Measurements from ENCODE around the gene TPRKB.
"Not testable (repeated sequence)": the region's sequence is repeated elsewhere in the genome, so short reads cannot be mapped to it uniquely, and the experiment has no call there.

The TPRKB gene

GRCh38 chr2:73736378-73736777 lies 767 bp downstream of the TPRKB start:
- peak in 1 of 2 experiments; percentile 54 for DNase-seq

- DNase-seq, result no peak
Observed at GRCh38 chr2:73730810-73731209, 6.3 kb downstream of the TPRKB start.

DNA sequence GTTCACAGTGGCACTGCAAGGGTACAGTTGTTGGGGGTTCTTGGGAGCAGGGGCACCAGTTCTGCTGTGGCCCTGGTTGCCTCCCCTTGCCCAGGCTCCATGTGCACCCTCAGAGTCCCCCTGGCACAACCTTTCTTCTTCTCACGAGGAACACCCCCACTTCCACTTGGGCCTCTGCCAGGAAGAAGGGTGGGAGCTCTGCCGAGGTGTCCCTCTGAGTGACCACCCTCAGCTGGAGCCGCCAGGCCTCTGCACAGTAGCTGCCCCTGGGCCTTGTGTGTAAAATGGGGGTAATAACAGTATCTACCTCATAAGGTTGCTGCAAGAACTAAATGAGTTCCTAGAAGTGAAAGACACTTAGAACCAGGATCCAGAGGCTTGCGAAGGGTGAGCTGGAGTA lies 8.4 kb downstream of the TPRKB start:
- no peak for DNase-seq

- DNase-seq, result no peak
Observed at GRCh38 chr2:73728043-73728442, 9.1 kb downstream of the TPRKB start.

DNA sequence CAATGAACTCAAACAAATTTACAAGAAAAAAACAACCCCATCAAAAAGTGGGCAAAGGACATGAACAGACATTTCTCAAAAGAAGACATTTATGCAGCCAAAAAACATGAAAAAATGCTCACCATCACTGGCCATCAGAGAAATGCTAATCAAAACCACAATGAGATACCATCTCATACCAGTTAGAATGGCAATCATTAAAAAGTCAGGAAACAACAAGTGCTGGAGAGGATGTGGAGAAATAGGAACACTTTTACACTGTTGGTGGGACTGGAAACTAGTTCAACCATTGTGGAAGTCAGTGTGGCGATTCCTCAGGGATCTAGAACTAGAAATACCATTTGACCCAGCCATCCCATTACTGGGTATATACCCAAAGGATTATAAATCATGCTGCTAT lies 10.5 kb downstream of the TPRKB start:
- DNase-seq, result not testable (repeated sequence)

- DNase-seq, result no peak
Observed at GRCh38 chr2:73718851-73719621, 18.1 kb downstream of the TPRKB start.

- DNase-seq, result no peak
Observed at GRCh38 chr2:73718421-73718820, 18.7 kb downstream of the TPRKB start.

DNA sequence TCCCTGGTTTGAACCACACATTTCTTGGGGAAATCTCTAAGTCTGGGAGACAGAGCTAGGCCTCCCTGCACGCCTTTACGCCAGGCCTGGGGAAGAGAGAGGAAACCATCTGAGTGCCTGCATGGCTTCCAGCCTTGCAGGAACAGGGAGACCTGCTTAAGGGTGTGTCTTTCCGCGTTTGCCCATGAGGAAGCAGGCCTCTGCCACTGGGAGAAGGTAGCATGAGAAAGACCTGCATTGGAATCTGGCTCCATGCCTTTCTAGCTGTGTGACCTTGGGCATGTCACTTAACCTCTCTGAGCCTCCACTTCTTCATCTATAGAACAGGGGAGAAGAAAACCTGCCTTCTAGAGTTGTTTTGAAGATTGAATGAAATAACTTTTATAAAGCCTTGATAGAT lies 19.4 kb downstream of the TPRKB start:
- not testable (repeated sequence) for DNase-seq

GRCh38 chr2:73717251-73717606 lies 19.9 kb downstream of the TPRKB start:
- DNase-seq, result no peak

GRCh38 chr2:73716543-73717250 lies 20.4 kb downstream of the TPRKB start:
- DNase-seq, result no peak

DNA sequence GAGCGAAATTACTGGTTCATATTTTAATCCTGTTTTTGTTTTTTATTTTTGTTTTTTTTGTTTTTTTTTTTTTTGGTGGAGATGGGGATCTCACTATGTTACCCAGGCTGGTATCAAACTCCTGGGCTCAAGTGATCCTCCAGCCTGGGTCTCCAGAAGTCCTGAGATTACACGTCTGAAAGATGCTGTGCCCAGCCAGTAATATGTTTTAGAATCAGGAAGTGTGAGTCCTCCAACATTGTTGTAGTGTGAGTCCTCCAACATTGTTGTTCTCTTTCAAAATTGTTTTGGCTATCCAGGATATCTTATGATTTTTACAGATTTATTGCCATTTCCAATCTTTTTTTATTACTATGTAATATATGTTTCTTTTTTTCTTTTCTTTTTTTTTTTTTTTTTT lies 23.1 kb downstream of the TPRKB start:
- no peak for DNase-seq

GRCh38 chr2:73708527-73708926 lies 28.6 kb downstream of the TPRKB start:
- no peak for DNase-seq

- DNase-seq, result no peak
Observed at GRCh38 chr2:73707636-73708035, 29.5 kb downstream of the TPRKB start.

DNA sequence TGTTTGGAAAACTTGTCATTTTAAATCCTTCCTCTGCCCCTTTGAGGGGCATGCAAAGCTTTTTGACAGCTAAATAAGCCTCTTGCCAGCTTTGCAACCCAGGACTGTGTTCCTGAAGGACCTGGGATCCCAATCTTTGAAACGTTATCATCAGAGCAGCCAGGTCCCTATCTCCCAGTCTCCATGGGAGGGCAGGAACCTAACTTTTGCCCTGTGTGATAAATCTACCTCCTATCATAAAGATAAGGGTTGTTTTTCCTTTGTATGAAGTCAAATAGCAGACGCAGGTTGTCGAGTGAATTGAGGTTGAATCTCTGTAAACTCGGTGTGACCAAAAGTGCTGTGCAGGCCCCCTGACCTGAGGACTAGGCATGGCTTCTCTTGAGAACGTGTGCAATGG lies 30.1 kb downstream of the TPRKB start:
- no peak for DNase-seq

GRCh38 chr2:73705091-73705490 lies 32.1 kb downstream of the TPRKB start:
- no peak for DNase-seq

DNA sequence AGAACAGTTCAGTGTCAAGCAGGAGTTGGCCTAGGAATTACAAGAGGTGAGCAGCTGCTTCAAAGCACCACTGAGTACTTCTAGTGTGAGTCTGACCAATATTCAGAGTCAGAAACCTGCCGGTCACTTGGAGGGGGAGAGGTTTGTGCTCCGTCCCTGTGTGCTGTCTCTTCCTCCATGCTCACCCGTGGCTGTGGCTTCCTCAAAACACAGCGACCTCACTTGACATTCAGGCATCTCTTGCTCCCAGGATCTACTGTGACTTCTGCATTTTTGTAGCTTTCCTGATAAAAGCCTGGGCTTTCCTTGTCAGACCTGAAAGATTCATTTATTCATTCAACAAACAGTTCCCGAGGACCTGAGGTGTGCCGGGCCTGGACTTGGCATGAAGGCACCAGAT lies 32.9 kb downstream of the TPRKB start:
- DNase-seq, result no peak

DNA sequence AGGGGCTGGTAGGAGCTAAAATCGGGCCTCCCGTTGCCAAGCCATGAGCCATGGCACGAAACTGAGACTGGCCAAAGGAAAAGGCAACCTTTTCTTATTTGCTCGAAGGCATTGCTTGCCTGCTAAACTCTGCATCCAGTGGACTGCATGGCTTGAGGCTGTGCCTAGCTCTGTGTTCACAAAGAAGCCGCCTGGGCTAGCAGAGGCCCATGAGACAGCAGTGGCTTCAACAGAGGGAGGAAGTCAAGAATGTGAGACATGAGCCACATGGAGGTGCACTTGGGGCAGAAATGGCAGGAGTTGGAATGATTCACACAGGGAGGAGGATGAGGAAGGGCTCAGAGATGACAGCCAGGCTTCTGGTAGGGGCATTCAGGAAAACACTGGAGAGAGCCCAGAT lies 33.5 kb downstream of the TPRKB start:
- no peak for DNase-seq

DNA sequence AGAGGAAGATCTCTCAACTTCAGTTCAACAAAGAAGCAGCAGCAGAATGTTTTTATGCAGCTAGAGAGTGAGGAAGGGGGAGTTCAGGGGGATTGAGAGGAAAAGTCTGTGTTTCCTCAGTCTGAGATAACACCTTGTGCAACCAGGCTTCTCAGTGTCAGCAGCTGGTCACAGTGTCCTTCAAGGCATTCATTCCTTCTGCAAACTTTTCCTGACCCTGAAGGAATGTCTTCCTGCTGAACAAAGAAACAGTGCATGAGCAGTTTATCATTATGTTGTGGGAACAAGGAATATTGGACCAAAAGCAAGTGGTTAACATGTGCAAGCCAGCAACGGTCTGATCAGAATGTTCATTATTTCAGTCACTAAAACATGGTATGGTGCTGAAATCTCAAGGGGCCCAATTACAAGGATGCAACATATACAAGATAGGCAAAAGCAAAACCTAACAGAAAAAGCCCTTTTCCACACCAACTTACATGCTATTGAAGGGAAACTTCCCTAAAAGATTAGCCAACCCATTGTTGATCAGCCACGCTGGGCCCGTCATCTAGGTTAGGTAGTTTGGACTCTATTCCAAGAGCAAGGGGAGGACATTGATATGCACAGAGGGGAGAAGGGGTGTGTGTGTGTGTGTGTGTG lies 34.2 kb downstream of the TPRKB start:
- DNase-seq, result not testable (repeated sequence)

GRCh38 chr2:73701968-73702665 lies 35.0 kb downstream of the TPRKB start:
- DNase-seq, result no peak

DNA sequence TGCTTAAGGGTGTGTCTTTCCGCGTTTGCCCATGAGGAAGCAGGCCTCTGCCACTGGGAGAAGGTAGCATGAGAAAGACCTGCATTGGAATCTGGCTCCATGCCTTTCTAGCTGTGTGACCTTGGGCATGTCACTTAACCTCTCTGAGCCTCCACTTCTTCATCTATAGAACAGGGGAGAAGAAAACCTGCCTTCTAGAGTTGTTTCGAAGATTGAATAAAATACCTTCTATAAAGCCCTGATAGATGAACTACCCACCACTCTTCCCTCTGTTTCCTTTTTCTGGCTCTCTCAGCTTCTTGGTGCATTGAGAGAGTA lies 35.7 kb downstream of the TPRKB start:
- not testable (repeated sequence) for DNase-seq

- DNase-seq, result no peak
Observed at GRCh38 chr2:73700661-73701447, 36.3 kb downstream of the TPRKB start.

- DNase-seq, result no peak
Observed at GRCh38 chr2:73700131-73700611, 37.0 kb downstream of the TPRKB start.

- DNase-seq, result no peak
Observed at GRCh38 chr2:73699437-73699836, 37.7 kb downstream of the TPRKB start.

All from Kasumi-1 (cell line).